HL-60 (cell line): ENCODE measurements around the gene CFAP92.
A peak's percentile ranks its signal among the peaks of the same experiment; 100 is the strongest.

Source experiments
- DNase-seq, 2 experiments: peaks; one replicate each; pipeline ENCODE4 v3.0.0-alpha.2; 2010 to 2020; ENCODE audit warnings: low read depth in 1 of 2, low spot score in 1 of 2
- H3K27ac ChIP-seq: fragments of 250-450 bp; sonication (Bioruptor Pico); replicated peaks from 2 replicates; pipeline ENCODE4 v1.5.1; 2020; ENCODE audit warnings: mild to moderate bottlenecking, moderate library complexity
- H3K27me3 ChIP-seq: fragments of 250-450 bp; sonication (Bioruptor Pico); 2 replicates; pipeline ENCODE4 v1.5.1; 2021; ENCODE audit warnings: mild to moderate bottlenecking, moderate library complexity; ENCODE audit not compliant: insufficient read depth, poor library complexity, severe bottlenecking
- H3K4me3 ChIP-seq: replicated peaks from 2 replicates; pipeline ENCODE4 v1.5.1; 2011; ENCODE audit warnings: mild to moderate bottlenecking, control low read depth, low read length; ENCODE audit not compliant: insufficient read depth
- CTCF ChIP-seq: IDR thresholded peaks from one replicate; pipeline ENCODE4 v1.5.1; 2011; ENCODE audit warnings: low read length, control low read depth, inconsistent platforms; ENCODE audit not compliant: insufficient read depth
- GABPA ChIP-seq: IDR thresholded peaks from 2 replicates; pipeline ENCODE4 v1.6.1; 2012; ENCODE audit warnings: low read depth
- POLR2AphosphoS5 ChIP-seq: IDR thresholded peaks from 2 replicates; pipeline ENCODE4 v1.6.1; 2012; ENCODE audit warnings: low read depth
- REST ChIP-seq: IDR thresholded peaks from 2 replicates; pipeline ENCODE4 v1.6.1; 2012; ENCODE audit warnings: low read depth; ENCODE audit not compliant: insufficient replicate concordance
- SPI1 ChIP-seq: IDR thresholded peaks from 2 replicates; pipeline ENCODE4 v1.6.1; 2012; ENCODE audit warnings: low read depth, mild to moderate bottlenecking, borderline replicate concordance

CFAP92 gene

DNA sequence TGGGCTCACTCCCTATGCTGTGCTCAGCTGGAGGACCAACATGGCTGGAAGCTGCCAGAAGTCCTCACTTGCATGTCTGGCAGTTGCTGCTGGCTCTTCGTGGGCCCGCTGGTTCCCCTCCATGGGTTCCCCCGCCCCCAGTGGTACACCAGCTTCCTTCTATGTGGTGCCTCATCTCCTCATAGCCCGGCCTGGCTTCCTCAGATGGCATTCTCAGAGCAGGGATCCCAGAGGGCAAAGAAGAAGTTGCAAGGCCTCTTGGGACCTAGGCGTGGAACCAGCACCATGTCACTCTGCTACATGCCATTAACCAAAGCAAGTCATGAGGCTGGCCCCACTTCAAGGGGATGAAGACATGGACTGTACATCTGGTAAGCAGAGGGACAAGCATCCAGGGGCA is 2.9 kb upstream of the CFAP92 start:
- TF ChIP-seq CTCF (no peak), GABPA (no peak), REST (no peak), POLR2AphosphoS5 (no peak), SPI1 (no peak)
- Histone ChIP-seq H3K4me3 (no peak overlapping the region), H3K27me3 (peaks cover 11% of the 10 kb centered on the region), H3K27ac (no peak overlapping the region)
- DNase-seq = peak in 1 of 2 experiments; percentile 43

DNA sequence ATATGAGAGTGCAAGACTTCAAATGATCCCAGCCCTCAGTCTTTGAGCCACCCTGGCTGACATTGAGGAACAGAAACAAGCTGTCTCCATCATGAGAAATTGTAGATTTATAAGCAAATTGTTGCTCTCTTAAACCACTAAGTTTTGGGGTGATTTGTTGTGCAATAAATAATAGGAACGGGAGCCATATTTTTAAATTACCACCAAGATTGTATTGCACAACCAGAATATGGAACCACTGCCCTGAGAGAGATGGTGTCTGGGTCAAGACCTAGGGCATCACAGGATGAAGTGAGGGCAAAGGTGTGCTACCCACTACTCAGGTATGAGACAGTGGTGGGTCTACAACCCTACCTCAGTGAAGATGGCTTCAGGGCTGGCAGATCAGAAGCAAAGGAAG is 2.3 kb upstream of the CFAP92 start:
- no peak for TF ChIP-seq SPI1
- no peak for TF ChIP-seq GABPA
- no peak for TF ChIP-seq CTCF
- TF ChIP-seq REST = no peak
- no peak for TF ChIP-seq POLR2AphosphoS5
- no peak for DNase-seq
- Histone ChIP-seq H3K4me3 (no peak overlapping the region), H3K27me3 (peaks cover 7% of the 10 kb centered on the region), H3K27ac (no peak overlapping the region)

DNA sequence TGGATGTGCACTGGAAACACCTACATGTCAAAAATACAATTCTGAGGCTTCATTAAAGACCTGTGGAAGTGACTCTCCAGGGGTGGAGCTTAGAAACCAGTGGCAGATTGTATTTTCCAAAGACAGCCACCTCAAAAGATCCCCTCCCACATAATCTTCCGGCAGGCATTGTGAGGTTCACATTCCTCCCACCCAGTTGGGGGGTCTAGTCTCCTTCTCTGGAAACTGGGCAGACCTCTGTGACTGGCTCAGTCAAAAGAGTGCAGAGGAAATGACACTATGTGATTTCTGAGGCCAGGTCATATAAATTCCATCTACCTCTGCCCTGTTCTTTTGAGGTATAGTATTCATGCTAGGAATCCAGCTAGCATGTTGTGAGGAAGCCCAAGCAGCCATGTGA is 1.9 kb upstream of the CFAP92 start:
- Histone ChIP-seq H3K27ac (no peak overlapping the region), H3K27me3 (peaks cover 2% of the 10 kb centered on the region), H3K4me3 (no peak overlapping the region)
- TF ChIP-seq GABPA (no peak), SPI1 (no peak), REST (no peak), CTCF (no peak), POLR2AphosphoS5 (no peak)
- DNase-seq = no peak
